B cell (primary cell): ENCODE measurements around the gene SNX17. TPM values are rescaled to one million over a fixed set of nuclear protein-coding genes. Genes with fewer than 3 reads are reported as not detected.

Experiments
- ATAC-seq: fragments of 200-7000 bp; cut with Tn5 transposase; one replicate; pipeline ENCODE4 v1.10.0; 2021; ENCODE audit warnings: low read depth, mild to moderate bottlenecking, moderate number of reproducible peaks, moderate library complexity
- CTCF ChIA-PET: fragments of 350-600 bp; sonication (Branson Sonifier 250); formaldehyde crosslinking; loops from one replicate; lab custom pipeline; 2021; ENCODE audit warnings: antibody characterized with exemption, inconsistent platforms; lab: Charles Lee
- POLR2A ChIA-PET: fragments of 350-600 bp; sonication (Branson Sonifier 250); formaldehyde crosslinking; loops from one replicate; lab custom pipeline; 2021; ENCODE audit warnings: antibody characterized with exemption; lab: Charles Lee
- DNase-seq: peaks from one replicate; pipeline ENCODE4 v3.0.0; 2013
- H2AFZ ChIP-seq: 2 replicates; pipeline ENCODE4 v1.6.1; 2012; ENCODE audit warnings: mild to moderate bottlenecking, low read depth, low read length; ENCODE audit not compliant: insufficient read depth, poor library complexity, severe bottlenecking
- H3K27ac ChIP-seq, 2 donors: 1 replicate in 1 of 2; 2 replicates in 1 of 2; pipeline ENCODE4 v1.5.1; 2012 to 2013; ENCODE audit warnings: low read length in 2 of 2, mild to moderate bottlenecking in 2 of 2, moderate library complexity in 1 of 2
- H3K27me3 ChIP-seq, 4 experiments: fragments of 200-600 bp in 1 of 4; sonication (generic) in 1 of 4; replicated peaks in 1 of 4; 1 replicate in 2 of 4; 2 replicates in 2 of 4; pipeline versions ENCODE4 v1.6.1 to v1.7.0; 2013 to 2016; ENCODE audit warnings: low read length in 3 of 4, mild to moderate bottlenecking in 2 of 4, mixed read lengths in 1 of 4, moderate library complexity in 1 of 4; ENCODE audit not compliant: insufficient read depth in 4 of 4, control insufficient read depth in 3 of 4; ENCODE audit errors: control extremely low read depth in 1 of 4
- H3K36me3 ChIP-seq, 2 experiments: replicated peaks in 1 of 2; 1 replicate in 1 of 2; 2 replicates in 1 of 2; pipeline versions ENCODE4 v1.6.1 to v1.7.1; 2013; ENCODE audit warnings: low read length in 1 of 2; ENCODE audit not compliant: insufficient read depth in 2 of 2, control insufficient read depth in 1 of 2; ENCODE audit errors: control extremely low read depth in 1 of 2, extremely low read depth in 1 of 2
- H3K4me1 ChIP-seq, 2 donors: fragments of 200-600 bp in 1 of 2; sonication (generic) in 1 of 2; 1 replicate in 1 of 2; 2 replicates in 1 of 2; pipeline versions ENCODE4 v1.5.1 to v1.6.1; 2013 to 2017; ENCODE audit warnings: low read length in 2 of 2; ENCODE audit not compliant: control insufficient read depth in 2 of 2, insufficient read depth in 2 of 2
- H3K4me2 ChIP-seq: replicated peaks from 2 replicates; pipeline ENCODE3; 2012; ENCODE audit warnings: mild to moderate bottlenecking, low read depth, low read length; ENCODE audit not compliant: poor library complexity, severe bottlenecking
- H3K4me3 ChIP-seq, 5 experiments: fragments of 200-600 bp in 1 of 5; sonication (generic) in 1 of 5; 1 replicate in 3 of 5; 2 replicates in 2 of 5; pipeline versions ENCODE4 v1.5.1 to v1.7.0; 2011 to 2016; ENCODE audit warnings: low read length in 4 of 5, mild to moderate bottlenecking in 4 of 5, low read depth in 2 of 5, control low read depth in 1 of 5, moderate library complexity in 1 of 5; ENCODE audit not compliant: insufficient read depth in 1 of 5; ENCODE audit errors: control extremely low read depth in 1 of 5, extremely low read depth in 1 of 5
- H3K79me2 ChIP-seq: fragments of 200-600 bp; sonication (generic); one replicate; pipeline ENCODE4 v1.6.0; 2016; ENCODE audit warnings: low read length; ENCODE audit not compliant: control insufficient read depth, insufficient read depth
- H3K9ac ChIP-seq: fragments of 200-600 bp; sonication (generic); 2 replicates; pipeline ENCODE4 v1.6.1; 2017; ENCODE audit warnings: mild to moderate bottlenecking, low read length, moderate library complexity
- H3K9me3 ChIP-seq, 3 donors: one replicate each; pipeline versions ENCODE4 v1.6.1 to v1.7.1; 2013; ENCODE audit warnings: low read length in 2 of 3; ENCODE audit not compliant: control insufficient read depth in 2 of 3, insufficient read depth in 1 of 3; ENCODE audit errors: control extremely low read depth in 1 of 3
- H4K20me1 ChIP-seq: 2 replicates; pipeline ENCODE4 v1.6.0; 2012; ENCODE audit warnings: mild to moderate bottlenecking, low read length; ENCODE audit not compliant: insufficient read depth, control insufficient read depth, poor library complexity, severe bottlenecking
- H3K27ac Mint-ChIP-seq: one replicate; pipeline ENCODE4 v1.8.0; 2021; ENCODE audit warnings: mixed read lengths
- H3K27me3 Mint-ChIP-seq: one replicate; pipeline ENCODE4 v1.8.0; 2021; ENCODE audit warnings: mixed read lengths
- H3K4me1 Mint-ChIP-seq: one replicate; pipeline ENCODE4 v1.8.0; 2021; ENCODE audit warnings: mixed read lengths
- H3K4me3 Mint-ChIP-seq: one replicate; pipeline ENCODE4 v1.8.0; 2021; ENCODE audit warnings: mixed read lengths
- H3K9me3 Mint-ChIP-seq: one replicate; pipeline ENCODE4 v1.8.0; 2022; ENCODE audit warnings: mixed read lengths; ENCODE audit not compliant: insufficient read depth
- CTCF ChIP-seq: fragments of 200-600 bp; IDR thresholded peaks from one replicate; pipeline ENCODE4 v1.8.0; 2022; ENCODE audit warnings: antibody characterized with exemption, mild to moderate bottlenecking
- EZH2 ChIP-seq: IDR thresholded peaks from 2 replicates; pipeline ENCODE4 v1.6.1; 2012; ENCODE audit warnings: borderline replicate concordance, low read depth, mild to moderate bottlenecking, moderate library complexity, low read length; ENCODE audit not compliant: insufficient read depth, poor library complexity, severe bottlenecking
- WGBS: methylation state at CpG from one replicate; pipeline ENCODE4 v1.1.5; 2013; ENCODE audit warnings: missing lambda C conversion rate; ENCODE audit not compliant: insufficient coverage; 5-methylcytosine and 5-hydroxymethylcytosine counted together
- intact Hi-C: fragments of 100-400 bp; cut with micrococcal nuclease; formaldehyde crosslinking; loops from one replicate; pipeline ENCODE4 v1.10.0; 2022
- polyA plus RNA-seq: library from polyadenylated mRNA; depleted of rRNA; stranded (reverse); fragments of >200 nt; gene quantifications from 2 replicates; pipeline ENCODE4 v1.2.3, GENCODE V29; 2012
- total RNA-seq, 2 donors: library from RNA; stranded (reverse); fragments of 120-200 nt in 1 of 2; gene quantifications; 1 replicate in 1 of 2; 2 replicates in 1 of 2; pipeline versions ENCODE4 v1.2.3 to v1.2.4, GENCODE V29; 2013 to 2022

Gene SNX17
- total and polyA plus RNA-seq, 2 donors (not counting 1 experiment from before 2014, with no cell fraction given) = 103 to 158 TPM

- DNase-seq (no peak), ATAC-seq (no peak)
- 95% methylated on average over 4 of the region's 6 CpGs for WGBS
- H3K4me3 Mint-ChIP-seq = no peak overlapping the region
- TF ChIP-seq EZH2 (no peak), CTCF (no peak)
- Histone ChIP-seq H4K20me1 (no peaks in the 10 kb centered on the region), H3K4me1 (no peaks in the 10 kb centered on the region), H2AFZ (no peak overlapping the region), H3K4me2 (no peak overlapping the region), H3K4me3 (no peak overlapping the region), H3K9ac (no peak overlapping the region), H3K79me2 (no peaks in the 10 kb centered on the region), H3K27me3 (no peaks in the 10 kb centered on the region), H3K9me3 (no peaks in the 10 kb centered on the region), H3K27ac (no peak overlapping the region), H3K36me3 (no peaks in the 10 kb centered on the region)
- ChIA-PET POLR2A (no interaction called here), CTCF (no interaction called here)
- H3K9me3 Mint-ChIP-seq = no peaks in the 10 kb centered on the region
- peaks cover 18% of the 10 kb centered on the region for H3K27me3 Mint-ChIP-seq
- no peaks in the 10 kb centered on the region for H3K4me1 Mint-ChIP-seq
- H3K27ac Mint-ChIP-seq = no peak overlapping the region
- intact Hi-C loops = no loop called here
Observed at GRCh38 chr2:27416151-27416550, 45.7 kb downstream of the SNX17 start.

GRCh38 chr2:27420996-27421395 is 50.6 kb downstream of the SNX17 start:
- no peaks in the 10 kb centered on the region for H3K9me3 Mint-ChIP-seq
- no peaks in the 10 kb centered on the region for H3K27me3 ChIP-seq
- no peaks in the 10 kb centered on the region for H3K9me3 ChIP-seq
- H3K4me2 ChIP-seq = no peak overlapping the region
- no peaks in the 10 kb centered on the region for H3K4me1 Mint-ChIP-seq
- intact Hi-C loops = no loop called here
- H3K36me3 ChIP-seq = no peaks in the 10 kb centered on the region
- no peak overlapping the region for H3K27ac Mint-ChIP-seq
- POLR2A ChIA-PET = interaction anchor here (0.6 kb wide), 1 partner anchor 294 kb away, joined by 4 read pairs; no protein-coding TSS in a partner anchor
- TF ChIP-seq EZH2 (no peak), CTCF (no peak)
- H3K9ac ChIP-seq = no peak overlapping the region
- peaks cover 7% of the 10 kb centered on the region for H3K27me3 Mint-ChIP-seq
- CTCF ChIA-PET = no interaction called here
- ATAC-seq (no peak), DNase-seq (no peak)
- no peaks in the 10 kb centered on the region for H3K4me1 ChIP-seq
- H3K4me3 ChIP-seq = no peak overlapping the region
- no peaks in the 10 kb centered on the region for H4K20me1 ChIP-seq
- H3K4me3 Mint-ChIP-seq = no peak overlapping the region
- H3K27ac ChIP-seq = no peak overlapping the region
- no peaks in the 10 kb centered on the region for H3K79me2 ChIP-seq
- H2AFZ ChIP-seq = no peak overlapping the region
